HepG2 (cell line): ENCODE measurements around the gene PRKACG. TPM values are rescaled to one million over a fixed set of nuclear protein-coding genes. Genes with fewer than 3 reads are reported as not detected.
A peak's percentile ranks its signal among the peaks of the same experiment; 100 is the strongest.

ENCODE experiments used
- ARNT ChIP-seq: fragments of 450-650 bp; IDR thresholded peaks from 2 replicates; pipeline ENCODE4 v1.6.1; 2017
- E2F1 ChIP-seq: sonication (generic); formaldehyde crosslinking; IDR thresholded peaks from 2 replicates; pipeline ENCODE4 v1.5.0; 2020; ENCODE audit warnings: missing genetic modification reagents
- ELF1 ChIP-seq: sonication (generic); formaldehyde crosslinking; IDR thresholded peaks from 2 replicates; pipeline ENCODE4 v1.4.0; 2020; ENCODE audit warnings: missing genetic modification reagents
- FOXC1 ChIP-seq: sonication (generic); formaldehyde crosslinking; IDR thresholded peaks from 2 replicates; pipeline ENCODE4 v1.8.0; 2022; ENCODE audit warnings: mild to moderate bottlenecking, missing genetic modification reagents, borderline replicate concordance
- FOXM1 ChIP-seq: sonication (generic); formaldehyde crosslinking; IDR thresholded peaks from 2 replicates; pipeline ENCODE4 v1.5.0; 2020; ENCODE audit warnings: missing genetic modification reagents
- GATA4 ChIP-seq: sonication (generic); IDR thresholded peaks from 2 replicates; pipeline ENCODE4 v1.6.1; 2016; ENCODE audit warnings: antibody characterized with exemption, low read depth, borderline replicate concordance
- GATAD2A ChIP-seq: IDR thresholded peaks from 2 replicates; pipeline ENCODE4 v1.6.1; 2016
- HDAC2 ChIP-seq: sonication (generic); formaldehyde crosslinking; IDR thresholded peaks from 2 replicates; pipeline ENCODE4 v1.4.0; 2020; ENCODE audit warnings: missing genetic modification reagents
- HNRNPLL ChIP-seq: fragments of 200-400 bp; formaldehyde crosslinking; IDR thresholded peaks from 2 replicates; pipeline ENCODE4 v1.6.1; 2017; ENCODE audit warnings: mild to moderate bottlenecking, low read depth, low read length; ENCODE audit not compliant: poor library complexity, severe bottlenecking
- MAZ ChIP-seq, 2 experiments: sonication (generic) in 1 of 2; formaldehyde crosslinking in 1 of 2; IDR thresholded peaks; 2 replicates each; pipeline versions ENCODE4 v1.5.0 to v1.6.1; 2012 to 2020; ENCODE audit warnings: low read depth in 2 of 2, mild to moderate bottlenecking in 2 of 2, borderline replicate concordance in 1 of 2, improper control_type of control experiment in 1 of 2, low read length in 1 of 2, missing genetic modification reagents in 1 of 2, moderate library complexity in 1 of 2
- MTF2 ChIP-seq: sonication (generic); formaldehyde crosslinking; IDR thresholded peaks from 2 replicates; pipeline ENCODE4 v1.5.0; 2020; ENCODE audit warnings: missing genetic modification reagents, borderline replicate concordance
- PRMT3 ChIP-seq: sonication (generic); formaldehyde crosslinking; IDR thresholded peaks from 2 replicates; pipeline ENCODE4 v1.8.1; 2022; ENCODE audit warnings: low read depth, mild to moderate bottlenecking, moderate library complexity, missing genetic modification reagents, borderline replicate concordance
- RFX1 ChIP-seq: fragments of 450-650 bp; IDR thresholded peaks from 2 replicates; pipeline ENCODE4 v1.6.1; 2017
- RNF219 ChIP-seq: sonication (generic); formaldehyde crosslinking; IDR thresholded peaks from 2 replicates; pipeline ENCODE4 v1.5.0; 2020; ENCODE audit warnings: mild to moderate bottlenecking, missing genetic modification reagents
- SYNCRIP ChIP-seq: fragments of 200-400 bp; formaldehyde crosslinking; IDR thresholded peaks from 2 replicates; pipeline ENCODE4 v1.6.1; 2018; ENCODE audit warnings: mild to moderate bottlenecking, low read depth, low read length; ENCODE audit not compliant: insufficient read depth
- ZNF121 ChIP-seq: sonication (generic); formaldehyde crosslinking; IDR thresholded peaks from 2 replicates; pipeline ENCODE4 v1.5.0; 2020; ENCODE audit warnings: mild to moderate bottlenecking, missing genetic modification reagents
- ZNF143 ChIP-seq: sonication (generic); formaldehyde crosslinking; IDR thresholded peaks from 2 replicates; pipeline ENCODE4 v1.4.0; 2020; ENCODE audit warnings: missing genetic modification reagents
- ZNF20 ChIP-seq: sonication (generic); formaldehyde crosslinking; IDR thresholded peaks from 2 replicates; pipeline ENCODE4 v1.4.0; 2020; ENCODE audit warnings: mild to moderate bottlenecking, moderate library complexity, missing genetic modification reagents
- ZNF251 ChIP-seq: sonication (generic); formaldehyde crosslinking; IDR thresholded peaks from 2 replicates; pipeline ENCODE4 v1.9.0; 2021; ENCODE audit warnings: mild to moderate bottlenecking, missing genetic modification reagents
- ZNF326 ChIP-seq: sonication (generic); formaldehyde crosslinking; IDR thresholded peaks from 2 replicates; pipeline ENCODE4 v1.4.0; 2020; ENCODE audit warnings: missing genetic modification reagents, borderline replicate concordance
- ZNF567 ChIP-seq: sonication (generic); formaldehyde crosslinking; IDR thresholded peaks from 2 replicates; pipeline ENCODE4 v1.8.1; 2023; ENCODE audit warnings: mild to moderate bottlenecking, missing genetic modification reagents, borderline replicate concordance
- ZNF878 ChIP-seq: sonication (generic); formaldehyde crosslinking; IDR thresholded peaks from 2 replicates; pipeline ENCODE4 v1.8.1; 2023; ENCODE audit warnings: mild to moderate bottlenecking, missing genetic modification reagents, moderate library complexity
- polyA plus RNA-seq, 8 experiments: library from polyadenylated mRNA; depleted of rRNA in 3 of 8; stranded (reverse) in 7 of 8; unstranded in 1 of 8; fragments of >200 nt; fragmentation: Illumina TruSeq in 4 of 8; extraction: Trizol in 4 of 8; gene quantifications; 2 replicates each; pipeline versions ENCODE4 v1.2.1 to v1.2.3, GENCODE V29; 2011 to 2016; ENCODE audit warnings: low read depth in 4 of 8, missing spikeins in 1 of 8, mixed read lengths in 1 of 8; ENCODE audit not compliant: insufficient read depth in 1 of 8
- total RNA-seq, 5 experiments: library from RNA; depleted of rRNA; stranded (reverse); fragments of >200 nt; fragmentation: Illumina TruSeq; extraction: Trizol; gene quantifications; 2 replicates each; pipeline ENCODE4 v1.2.3, GENCODE V29; 2016; ENCODE audit warnings: low read depth in 1 of 5
- TF ChIP-seq, protein P1 (sequence below): sonication (generic); formaldehyde crosslinking; IDR thresholded peaks from 2 replicates; pipeline ENCODE4 v1.4.0; 2020; ENCODE audit warnings: missing genetic modification reagents
- TF ChIP-seq, protein P2 (sequence below): sonication (generic); formaldehyde crosslinking; IDR thresholded peaks from 2 replicates; pipeline ENCODE4 v1.4.0; 2020; ENCODE audit warnings: mild to moderate bottlenecking, low read depth, missing genetic modification reagents

The PRKACG gene
- total and polyA plus RNA-seq, 2 of the 13 experiments (the other 11 are each of a cell fraction or from before 2014, with no cell fraction given): not detected

GRCh38 chr9:69035438-69036308 is 21.8 kb upstream of the PRKACG start, which contains the start of gene FXN (continued):
- 0 out of 2 replicates have a peak, but pooled peaks have one; percentile 19 for TF ChIP-seq ELF1
- no peak for TF ChIP-seq ZNF143 (CRISPR knock-in tag)
- 0 out of 2 replicates have a peak, but pooled peaks have one; percentile 54 for TF ChIP-seq ZNF121 (CRISPR knock-in tag)
- TF ChIP-seq GATAD2A: no peak
- TF ChIP-seq E2F1 (CRISPR knock-in tag): peak; percentile 25
- TF ChIP-seq FOXM1: no peak
- TF ChIP-seq GATA4: no peak
- no peak for TF ChIP-seq PRMT3 (CRISPR knock-in tag)
- TF ChIP-seq, protein P1, sequence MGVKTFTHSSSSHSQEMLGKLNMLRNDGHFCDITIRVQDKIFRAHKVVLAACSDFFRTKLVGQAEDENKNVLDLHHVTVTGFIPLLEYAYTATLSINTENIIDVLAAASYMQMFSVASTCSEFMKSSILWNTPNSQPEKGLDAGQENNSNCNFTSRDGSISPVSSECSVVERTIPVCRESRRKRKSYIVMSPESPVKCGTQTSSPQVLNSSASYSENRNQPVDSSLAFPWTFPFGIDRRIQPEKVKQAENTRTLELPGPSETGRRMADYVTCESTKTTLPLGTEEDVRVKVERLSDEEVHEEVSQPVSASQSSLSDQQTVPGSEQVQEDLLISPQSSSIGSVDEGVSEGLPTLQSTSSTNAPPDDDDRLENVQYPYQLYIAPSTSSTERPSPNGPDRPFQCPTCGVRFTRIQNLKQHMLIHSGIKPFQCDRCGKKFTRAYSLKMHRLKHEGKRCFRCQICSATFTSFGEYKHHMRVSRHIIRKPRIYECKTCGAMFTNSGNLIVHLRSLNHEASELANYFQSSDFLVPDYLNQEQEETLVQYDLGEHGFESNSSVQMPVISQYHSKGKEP (CRISPR knock-in tag): no peak
- no peak for TF ChIP-seq ZNF251 (CRISPR knock-in tag)
- TF ChIP-seq RNF219 (CRISPR knock-in tag): no peak
- no peak; the same call in 1 of the 2 replicates for TF ChIP-seq FOXC1 (CRISPR knock-in tag)
- peak; percentile 95 for TF ChIP-seq HDAC2 (CRISPR knock-in tag)
- no peak for TF ChIP-seq ZNF326 (CRISPR knock-in tag)
- TF ChIP-seq MAZ (IDR thresholded peaks at IDR 0.05; ENCODE audit: borderline replicate concordance, low read depth, low read length): no peak; the same call in 1 of the 2 replicates
- peak; percentile 86; the same call in 1 of the 2 replicates for TF ChIP-seq MAZ (CRISPR knock-in tag; IDR thresholded peaks at IDR 0.05; ENCODE audit: low read depth)
- no peak for TF ChIP-seq SYNCRIP
- no peak for TF ChIP-seq ZNF20 (CRISPR knock-in tag)
- TF ChIP-seq ZNF878 (CRISPR knock-in tag): no peak
- no peak for TF ChIP-seq RFX1
- no peak for TF ChIP-seq ZNF567
- no peak for TF ChIP-seq ARNT
- peak; percentile 85 for TF ChIP-seq HNRNPLL
- TF ChIP-seq MTF2 (CRISPR knock-in tag): no peak
- TF ChIP-seq, protein P2, sequence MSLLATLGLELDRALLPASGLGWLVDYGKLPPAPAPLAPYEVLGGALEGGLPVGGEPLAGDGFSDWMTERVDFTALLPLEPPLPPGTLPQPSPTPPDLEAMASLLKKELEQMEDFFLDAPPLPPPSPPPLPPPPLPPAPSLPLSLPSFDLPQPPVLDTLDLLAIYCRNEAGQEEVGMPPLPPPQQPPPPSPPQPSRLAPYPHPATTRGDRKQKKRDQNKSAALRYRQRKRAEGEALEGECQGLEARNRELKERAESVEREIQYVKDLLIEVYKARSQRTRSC (CRISPR knock-in tag): no peak
